Measurements from ENCODE around the gene RARRES1.

DNA sequence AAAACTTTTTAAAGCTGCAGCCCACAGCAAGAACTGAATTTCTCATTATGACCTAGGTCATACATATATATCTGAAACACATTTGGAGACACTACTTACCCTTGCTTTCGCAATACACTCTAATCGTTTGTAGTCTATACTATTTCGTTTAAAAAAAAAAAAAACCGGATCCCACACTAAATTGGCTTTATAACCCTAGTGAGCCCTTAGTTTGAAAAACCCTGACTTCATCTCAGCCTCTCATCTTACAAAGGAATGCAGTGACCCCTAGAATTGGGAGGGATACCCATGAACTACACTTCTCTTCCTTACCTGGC is 4.2 kb downstream of the RARRES1 start:
- TF ChIP-seq, protein P1, sequence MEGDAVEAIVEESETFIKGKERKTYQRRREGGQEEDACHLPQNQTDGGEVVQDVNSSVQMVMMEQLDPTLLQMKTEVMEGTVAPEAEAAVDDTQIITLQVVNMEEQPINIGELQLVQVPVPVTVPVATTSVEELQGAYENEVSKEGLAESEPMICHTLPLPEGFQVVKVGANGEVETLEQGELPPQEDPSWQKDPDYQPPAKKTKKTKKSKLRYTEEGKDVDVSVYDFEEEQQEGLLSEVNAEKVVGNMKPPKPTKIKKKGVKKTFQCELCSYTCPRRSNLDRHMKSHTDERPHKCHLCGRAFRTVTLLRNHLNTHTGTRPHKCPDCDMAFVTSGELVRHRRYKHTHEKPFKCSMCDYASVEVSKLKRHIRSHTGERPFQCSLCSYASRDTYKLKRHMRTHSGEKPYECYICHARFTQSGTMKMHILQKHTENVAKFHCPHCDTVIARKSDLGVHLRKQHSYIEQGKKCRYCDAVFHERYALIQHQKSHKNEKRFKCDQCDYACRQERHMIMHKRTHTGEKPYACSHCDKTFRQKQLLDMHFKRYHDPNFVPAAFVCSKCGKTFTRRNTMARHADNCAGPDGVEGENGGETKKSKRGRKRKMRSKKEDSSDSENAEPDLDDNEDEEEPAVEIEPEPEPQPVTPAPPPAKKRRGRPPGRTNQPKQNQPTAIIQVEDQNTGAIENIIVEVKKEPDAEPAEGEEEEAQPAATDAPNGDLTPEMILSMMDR (conservative IDR thresholded peaks at IDR 0.05; ENCODE audit: low read depth in 2 of 2): no peak
- TF ChIP-seq, protein P2, sequence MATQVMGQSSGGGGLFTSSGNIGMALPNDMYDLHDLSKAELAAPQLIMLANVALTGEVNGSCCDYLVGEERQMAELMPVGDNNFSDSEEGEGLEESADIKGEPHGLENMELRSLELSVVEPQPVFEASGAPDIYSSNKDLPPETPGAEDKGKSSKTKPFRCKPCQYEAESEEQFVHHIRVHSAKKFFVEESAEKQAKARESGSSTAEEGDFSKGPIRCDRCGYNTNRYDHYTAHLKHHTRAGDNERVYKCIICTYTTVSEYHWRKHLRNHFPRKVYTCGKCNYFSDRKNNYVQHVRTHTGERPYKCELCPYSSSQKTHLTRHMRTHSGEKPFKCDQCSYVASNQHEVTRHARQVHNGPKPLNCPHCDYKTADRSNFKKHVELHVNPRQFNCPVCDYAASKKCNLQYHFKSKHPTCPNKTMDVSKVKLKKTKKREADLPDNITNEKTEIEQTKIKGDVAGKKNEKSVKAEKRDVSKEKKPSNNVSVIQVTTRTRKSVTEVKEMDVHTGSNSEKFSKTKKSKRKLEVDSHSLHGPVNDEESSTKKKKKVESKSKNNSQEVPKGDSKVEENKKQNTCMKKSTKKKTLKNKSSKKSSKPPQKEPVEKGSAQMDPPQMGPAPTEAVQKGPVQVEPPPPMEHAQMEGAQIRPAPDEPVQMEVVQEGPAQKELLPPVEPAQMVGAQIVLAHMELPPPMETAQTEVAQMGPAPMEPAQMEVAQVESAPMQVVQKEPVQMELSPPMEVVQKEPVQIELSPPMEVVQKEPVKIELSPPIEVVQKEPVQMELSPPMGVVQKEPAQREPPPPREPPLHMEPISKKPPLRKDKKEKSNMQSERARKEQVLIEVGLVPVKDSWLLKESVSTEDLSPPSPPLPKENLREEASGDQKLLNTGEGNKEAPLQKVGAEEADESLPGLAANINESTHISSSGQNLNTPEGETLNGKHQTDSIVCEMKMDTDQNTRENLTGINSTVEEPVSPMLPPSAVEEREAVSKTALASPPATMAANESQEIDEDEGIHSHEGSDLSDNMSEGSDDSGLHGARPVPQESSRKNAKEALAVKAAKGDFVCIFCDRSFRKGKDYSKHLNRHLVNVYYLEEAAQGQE (IDR thresholded peaks at IDR 0.05; ENCODE audit: unreplicated experiment): no peak
- TF ChIP-seq EZH2 (IDR thresholded peaks at IDR 0.05; ENCODE audit: low read depth, unreplicated experiment) (no peak), EZH2phosphoT487 (IDR thresholded peaks at IDR 0.05; ENCODE audit: unreplicated experiment) (no peak), STAT1 (IDR thresholded peaks at IDR 0.05; ENCODE audit: unreplicated experiment) (no peak), POLR2AphosphoS5 (IDR thresholded peaks at IDR 0.05; ENCODE audit: low read depth) (no peak), CREB1 (CRISPR knock-in tag; IDR thresholded peaks at IDR 0.05; ENCODE audit: low read depth) (no peak), JUNB (IDR thresholded peaks at IDR 0.05; ENCODE audit: unreplicated experiment) (no peak), ZNF114 (CRISPR knock-in tag; IDR thresholded peaks at IDR 0.05) (no peak)

All from GM23338 (cell line).